Daoy (cell line): ENCODE results near the gene STRA8. TPM values are rescaled to one million over a fixed set of nuclear protein-coding genes. Genes with fewer than 3 reads are reported as not detected.

ENCODE experiments used
- DNase-seq: peaks from one replicate; pipeline ENCODE4 v3.0.0-alpha.2; 2015; ENCODE audit warnings: low read depth
- total RNA-seq: library from RNA; depleted of rRNA; stranded (reverse); fragments of >200 nt; shearing (Covaris generic); gene quantifications from 2 replicates; pipeline ENCODE4 v1.2.3, GENCODE V29; 2014; rRNA removed

The STRA8 gene
- total RNA-seq, result not detected in 2 replicates

- no peak for DNase-seq
Observed at GRCh38 chr7:135233570-135233969, at the start of gene STRA8. TSS of gene STRA8 (plus strand) at chr7:135233838. CDS start at chr7:135240525, 6,687 bp downstream.

- no peak for DNase-seq
Observed at GRCh38 chr7:135184254-135184841, 49.3 kb upstream of the STRA8 start.

GRCh38 chr7:135185471-135186260 is 48.0 kb upstream of the STRA8 start:
- no peak for DNase-seq

- DNase-seq, result no peak
Observed at GRCh38 chr7:135186261-135186540, 47.4 kb upstream of the STRA8 start.

- no peak for DNase-seq
Observed at GRCh38 chr7:135186841-135187253, 46.8 kb upstream of the STRA8 start.

GRCh38 chr7:135188298-135188984 is 45.2 kb upstream of the STRA8 start:
- no peak for DNase-seq

- no peak for DNase-seq
Observed at GRCh38 chr7:135189221-135189662, 44.4 kb upstream of the STRA8 start.

- DNase-seq, result no peak
Observed at GRCh38 chr7:135189961-135190360, 43.7 kb upstream of the STRA8 start.

- no peak for DNase-seq
Observed at GRCh38 chr7:135190703-135191102, 42.9 kb upstream of the STRA8 start.

GRCh38 chr7:135192914-135193536 is 40.6 kb upstream of the STRA8 start:
- DNase-seq, result no peak

GRCh38 chr7:135193615-135194081 is 40.0 kb upstream of the STRA8 start:
- DNase-seq, result peak; percentile 63

- peak; percentile 41 for DNase-seq
Observed at GRCh38 chr7:135194494-135195095, 39.0 kb upstream of the STRA8 start.

GRCh38 chr7:135195156-135195555 is 38.5 kb upstream of the STRA8 start:
- DNase-seq, result no peak

GRCh38 chr7:135195968-135196629 is 37.5 kb upstream of the STRA8 start:
- DNase-seq, result no peak

GRCh38 chr7:135197343-135197742 is 36.3 kb upstream of the STRA8 start:
- DNase-seq, result no peak

- no peak for DNase-seq
Observed at GRCh38 chr7:135197906-135198655, 35.6 kb upstream of the STRA8 start.

GRCh38 chr7:135199439-135199838 is 34.2 kb upstream of the STRA8 start:
- no peak for DNase-seq

- DNase-seq, result no peak
Observed at GRCh38 chr7:135200821-135201331, 32.8 kb upstream of the STRA8 start.

GRCh38 chr7:135201350-135201749 is 32.3 kb upstream of the STRA8 start:
- DNase-seq, result no peak

- DNase-seq, result no peak
Observed at GRCh38 chr7:135204341-135204749, 29.3 kb upstream of the STRA8 start.
